HepG2 (cell line): Measurements from ENCODE around the gene SRSF1. TPM values are rescaled to one million over a fixed set of nuclear protein-coding genes. Genes with fewer than 3 reads are reported as not detected.

Experiments used
- DNMT1 ChIP-seq: sonication (generic); formaldehyde crosslinking; IDR thresholded peaks from 2 replicates; pipeline ENCODE4 v1.5.1; 2020; ENCODE audit warnings: mild to moderate bottlenecking, missing genetic modification reagents
- FOXJ3 ChIP-seq: sonication (generic); formaldehyde crosslinking; IDR thresholded peaks from 2 replicates; pipeline ENCODE4 v1.4.0; 2020; ENCODE audit warnings: missing genetic modification reagents, mild to moderate bottlenecking, borderline replicate concordance
- HNRNPL ChIP-seq: fragments of 200-400 bp; formaldehyde crosslinking; IDR thresholded peaks from 2 replicates; pipeline ENCODE4 v1.6.1; 2017; ENCODE audit warnings: mild to moderate bottlenecking, low read depth, low read length
- MAFF ChIP-seq: IDR thresholded peaks from 2 replicates; pipeline ENCODE4 v1.6.1; 2011; ENCODE audit warnings: low read depth, low read length, improper control_type of control experiment
- MBNL3 ChIP-seq: fragments of 250-450 bp; sonication (Bioruptor Pico); conservative IDR thresholded peaks from 2 replicates; pipeline ENCODE4 v1.8.0; 2022; ENCODE audit warnings: mild to moderate bottlenecking, inconsistent platforms
- MEF2D ChIP-seq: sonication (generic); formaldehyde crosslinking; IDR thresholded peaks from 2 replicates; pipeline ENCODE4 v1.5.1; 2020; ENCODE audit warnings: mild to moderate bottlenecking, missing genetic modification reagents
- MXD4 ChIP-seq: IDR thresholded peaks from 2 replicates; pipeline ENCODE4 v1.6.1; 2016; ENCODE audit warnings: mild to moderate bottlenecking, missing biosample characterization, missing genetic modification reagents
- NR2F6 ChIP-seq, 2 experiments: IDR thresholded peaks; 2 replicates each; pipeline ENCODE4 v1.6.1; 2016; ENCODE audit warnings: antibody characterized with exemption in 1 of 2, mild to moderate bottlenecking in 1 of 2
- SMARCC2 ChIP-seq: fragments of 450-650 bp; IDR thresholded peaks from 2 replicates; pipeline ENCODE4 v1.6.1; 2017; ENCODE audit warnings: antibody characterized with exemption, mild to moderate bottlenecking
- ZKSCAN8 ChIP-seq: IDR thresholded peaks from 2 replicates; pipeline ENCODE4 v1.6.1; 2016; ENCODE audit warnings: borderline replicate concordance, missing genetic modification reagents, missing compliant biosample characterization
- ZNF430 ChIP-seq: sonication (generic); formaldehyde crosslinking; IDR thresholded peaks from 2 replicates; pipeline ENCODE4 v1.9.0; 2021; ENCODE audit warnings: mild to moderate bottlenecking, missing genetic modification reagents
- ZNF567 ChIP-seq: sonication (generic); formaldehyde crosslinking; IDR thresholded peaks from 2 replicates; pipeline ENCODE4 v1.8.1; 2023; ENCODE audit warnings: mild to moderate bottlenecking, missing genetic modification reagents, borderline replicate concordance
- ZNF672 ChIP-seq: sonication (generic); formaldehyde crosslinking; IDR thresholded peaks from 2 replicates; pipeline ENCODE4 v1.8.1; 2022; ENCODE audit warnings: missing genetic modification reagents
- ZNF720 ChIP-seq: sonication (generic); formaldehyde crosslinking; IDR thresholded peaks from 2 replicates; pipeline ENCODE4 v1.4.0; 2020; ENCODE audit warnings: missing genetic modification reagents
- ZSCAN29 ChIP-seq: sonication (generic); formaldehyde crosslinking; conservative IDR thresholded peaks from 2 replicates; pipeline ENCODE4 v1.4.0; 2020; ENCODE audit warnings: mild to moderate bottlenecking, missing genetic modification reagents
- polyA plus RNA-seq, 8 experiments: library from polyadenylated mRNA; depleted of rRNA in 3 of 8; stranded (reverse) in 7 of 8; unstranded in 1 of 8; fragments of >200 nt; fragmentation: Illumina TruSeq in 4 of 8; extraction: Trizol in 4 of 8; gene quantifications; 2 replicates each; pipeline versions ENCODE4 v1.2.1 to v1.2.3, GENCODE V29; 2011 to 2016; ENCODE audit warnings: low read depth in 4 of 8, missing spikeins in 1 of 8, mixed read lengths in 1 of 8; ENCODE audit not compliant: insufficient read depth in 1 of 8
- total RNA-seq, 5 experiments: library from RNA; depleted of rRNA; stranded (reverse); fragments of >200 nt; fragmentation: Illumina TruSeq; extraction: Trizol; gene quantifications; 2 replicates each; pipeline ENCODE4 v1.2.3, GENCODE V29; 2016; ENCODE audit warnings: low read depth in 1 of 5
- TF ChIP-seq, protein P1 (sequence below): IDR thresholded peaks from 2 replicates; pipeline ENCODE4 v1.4.0; 2020; ENCODE audit warnings: mild to moderate bottlenecking, missing genetic modification reagents
- TF ChIP-seq, protein P2 (sequence below): sonication (generic); formaldehyde crosslinking; IDR thresholded peaks from 2 replicates; pipeline ENCODE4 v1.4.0; 2020; ENCODE audit warnings: missing genetic modification reagents, borderline replicate concordance
- TF ChIP-seq, protein P3 (sequence below): sonication (generic); formaldehyde crosslinking; IDR thresholded peaks from 2 replicates; pipeline ENCODE4 v1.5.0; 2020; ENCODE audit warnings: missing genetic modification reagents, mild to moderate bottlenecking, borderline replicate concordance

Gene SRSF1
- total and polyA plus RNA-seq, 2 of the 13 experiments (the other 11 are each of a cell fraction or from before 2014, with no cell fraction given): 142 to 445 TPM

DNA sequence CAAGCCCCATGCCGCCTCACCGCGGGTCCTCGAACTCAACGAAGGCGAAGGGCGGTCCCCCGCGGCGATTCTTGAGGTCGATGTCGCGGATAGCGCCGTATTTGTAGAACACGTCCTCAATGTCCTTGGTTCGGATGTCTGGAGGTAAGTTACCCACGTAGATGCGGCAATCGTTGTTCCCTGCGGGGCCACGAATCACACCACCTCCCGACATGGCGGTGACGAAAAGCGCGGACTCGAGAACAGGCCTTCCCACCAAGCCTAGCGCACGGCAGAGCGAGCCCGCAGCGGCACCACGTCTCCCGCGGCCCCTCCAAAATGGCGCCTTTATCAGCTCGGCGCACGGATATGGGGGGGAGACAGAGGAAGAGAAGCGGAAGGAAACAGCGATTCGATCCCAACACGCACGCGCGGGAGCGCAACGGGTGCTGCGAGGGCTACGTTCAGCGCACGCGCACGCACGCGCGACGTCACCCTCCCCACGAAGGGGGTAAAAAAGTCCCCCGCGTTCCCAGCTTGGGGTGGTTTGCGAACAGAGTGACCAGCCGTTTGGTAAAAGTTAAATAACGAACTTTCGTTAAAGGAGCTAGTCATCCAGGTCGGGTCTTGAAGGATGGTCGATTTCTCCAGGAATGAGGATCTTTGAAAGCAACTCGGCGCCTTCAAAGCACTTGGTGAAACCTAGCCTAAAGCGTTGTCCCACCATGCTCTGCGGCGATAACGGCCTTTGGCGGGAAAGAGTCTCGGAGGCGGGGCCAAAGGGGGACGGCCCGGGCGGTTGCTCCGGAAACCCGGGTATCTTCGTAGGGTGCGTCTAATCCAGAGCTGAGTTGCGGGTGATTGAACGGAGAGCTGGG, at the start of gene SRSF1 (continued):
- TF ChIP-seq, protein P1, sequence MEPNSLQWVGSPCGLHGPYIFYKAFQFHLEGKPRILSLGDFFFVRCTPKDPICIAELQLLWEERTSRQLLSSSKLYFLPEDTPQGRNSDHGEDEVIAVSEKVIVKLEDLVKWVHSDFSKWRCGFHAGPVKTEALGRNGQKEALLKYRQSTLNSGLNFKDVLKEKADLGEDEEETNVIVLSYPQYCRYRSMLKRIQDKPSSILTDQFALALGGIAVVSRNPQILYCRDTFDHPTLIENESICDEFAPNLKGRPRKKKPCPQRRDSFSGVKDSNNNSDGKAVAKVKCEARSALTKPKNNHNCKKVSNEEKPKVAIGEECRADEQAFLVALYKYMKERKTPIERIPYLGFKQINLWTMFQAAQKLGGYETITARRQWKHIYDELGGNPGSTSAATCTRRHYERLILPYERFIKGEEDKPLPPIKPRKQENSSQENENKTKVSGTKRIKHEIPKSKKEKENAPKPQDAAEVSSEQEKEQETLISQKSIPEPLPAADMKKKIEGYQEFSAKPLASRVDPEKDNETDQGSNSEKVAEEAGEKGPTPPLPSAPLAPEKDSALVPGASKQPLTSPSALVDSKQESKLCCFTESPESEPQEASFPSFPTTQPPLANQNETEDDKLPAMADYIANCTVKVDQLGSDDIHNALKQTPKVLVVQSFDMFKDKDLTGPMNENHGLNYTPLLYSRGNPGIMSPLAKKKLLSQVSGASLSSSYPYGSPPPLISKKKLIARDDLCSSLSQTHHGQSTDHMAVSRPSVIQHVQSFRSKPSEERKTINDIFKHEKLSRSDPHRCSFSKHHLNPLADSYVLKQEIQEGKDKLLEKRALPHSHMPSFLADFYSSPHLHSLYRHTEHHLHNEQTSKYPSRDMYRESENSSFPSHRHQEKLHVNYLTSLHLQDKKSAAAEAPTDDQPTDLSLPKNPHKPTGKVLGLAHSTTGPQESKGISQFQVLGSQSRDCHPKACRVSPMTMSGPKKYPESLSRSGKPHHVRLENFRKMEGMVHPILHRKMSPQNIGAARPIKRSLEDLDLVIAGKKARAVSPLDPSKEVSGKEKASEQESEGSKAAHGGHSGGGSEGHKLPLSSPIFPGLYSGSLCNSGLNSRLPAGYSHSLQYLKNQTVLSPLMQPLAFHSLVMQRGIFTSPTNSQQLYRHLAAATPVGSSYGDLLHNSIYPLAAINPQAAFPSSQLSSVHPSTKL: peak; percentile 65; the same call in 1 of the 2 replicates
- peak; percentile 92 for TF ChIP-seq MXD4 (CRISPR knock-in tag)
- peak; percentile 40; the same call in 1 of the 2 replicates for TF ChIP-seq NR2F6 (IDR thresholded peaks at IDR 0.05)
- TF ChIP-seq NR2F6 (CRISPR knock-in tag; IDR thresholded peaks at IDR 0.05): peak; percentile 39
- no peak for TF ChIP-seq ZNF720 (CRISPR knock-in tag)
- no peak for TF ChIP-seq DNMT1 (CRISPR knock-in tag)
- TF ChIP-seq, protein P2, sequence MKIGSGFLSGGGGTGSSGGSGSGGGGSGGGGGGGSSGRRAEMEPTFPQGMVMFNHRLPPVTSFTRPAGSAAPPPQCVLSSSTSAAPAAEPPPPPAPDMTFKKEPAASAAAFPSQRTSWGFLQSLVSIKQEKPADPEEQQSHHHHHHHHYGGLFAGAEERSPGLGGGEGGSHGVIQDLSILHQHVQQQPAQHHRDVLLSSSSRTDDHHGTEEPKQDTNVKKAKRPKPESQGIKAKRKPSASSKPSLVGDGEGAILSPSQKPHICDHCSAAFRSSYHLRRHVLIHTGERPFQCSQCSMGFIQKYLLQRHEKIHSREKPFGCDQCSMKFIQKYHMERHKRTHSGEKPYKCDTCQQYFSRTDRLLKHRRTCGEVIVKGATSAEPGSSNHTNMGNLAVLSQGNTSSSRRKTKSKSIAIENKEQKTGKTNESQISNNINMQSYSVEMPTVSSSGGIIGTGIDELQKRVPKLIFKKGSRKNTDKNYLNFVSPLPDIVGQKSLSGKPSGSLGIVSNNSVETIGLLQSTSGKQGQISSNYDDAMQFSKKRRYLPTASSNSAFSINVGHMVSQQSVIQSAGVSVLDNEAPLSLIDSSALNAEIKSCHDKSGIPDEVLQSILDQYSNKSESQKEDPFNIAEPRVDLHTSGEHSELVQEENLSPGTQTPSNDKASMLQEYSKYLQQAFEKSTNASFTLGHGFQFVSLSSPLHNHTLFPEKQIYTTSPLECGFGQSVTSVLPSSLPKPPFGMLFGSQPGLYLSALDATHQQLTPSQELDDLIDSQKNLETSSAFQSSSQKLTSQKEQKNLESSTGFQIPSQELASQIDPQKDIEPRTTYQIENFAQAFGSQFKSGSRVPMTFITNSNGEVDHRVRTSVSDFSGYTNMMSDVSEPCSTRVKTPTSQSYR (CRISPR knock-in tag): peak; percentile 76
- peak; percentile 84; the same call in 1 of the 2 replicates for TF ChIP-seq ZNF672 (CRISPR knock-in tag)
- peak; percentile 85 for TF ChIP-seq MEF2D (CRISPR knock-in tag)
- TF ChIP-seq MAFF: no peak
- peak; percentile 94; the same call in 1 of the 2 replicates for TF ChIP-seq ZNF567 (CRISPR knock-in tag)
- TF ChIP-seq, protein P3, sequence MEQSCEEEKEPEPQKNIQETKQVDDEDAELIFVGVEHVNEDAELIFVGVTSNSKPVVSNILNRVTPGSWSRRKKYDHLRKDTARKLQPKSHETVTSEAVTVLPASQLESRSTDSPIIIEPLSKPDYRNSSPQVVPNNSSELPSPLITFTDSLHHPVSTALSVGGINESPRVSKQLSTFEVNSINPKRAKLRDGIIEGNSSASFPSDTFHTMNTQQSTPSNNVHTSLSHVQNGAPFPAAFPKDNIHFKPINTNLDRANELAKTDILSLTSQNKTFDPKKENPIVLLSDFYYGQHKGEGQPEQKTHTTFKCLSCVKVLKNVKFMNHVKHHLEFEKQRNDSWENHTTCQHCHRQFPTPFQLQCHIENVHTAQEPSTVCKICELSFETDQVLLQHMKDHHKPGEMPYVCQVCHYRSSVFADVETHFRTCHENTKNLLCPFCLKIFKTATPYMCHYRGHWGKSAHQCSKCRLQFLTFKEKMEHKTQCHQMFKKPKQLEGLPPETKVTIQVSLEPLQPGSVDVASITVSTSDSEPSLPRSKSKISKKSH (CRISPR knock-in tag): peak; percentile 42; the same call in 1 of the 2 replicates
- TF ChIP-seq ZKSCAN8 (CRISPR knock-in tag): peak; percentile 13; the same call in 1 of the 2 replicates
- TF ChIP-seq MBNL3 (CRISPR knock-in tag): no peak
- TF ChIP-seq HNRNPL: peak; percentile 10; the same call in 1 of the 2 replicates
- TF ChIP-seq ZNF430: peak; percentile 77
- TF ChIP-seq FOXJ3 (CRISPR knock-in tag): peak; percentile 48; the same call in 1 of the 2 replicates
- no peak; the same call in 1 of the 2 replicates for TF ChIP-seq SMARCC2
- TF ChIP-seq ZSCAN29 (CRISPR knock-in tag): peak; percentile 80
